Measurements from ENCODE around the gene SF3A1.

The SF3A1 gene

DNA sequence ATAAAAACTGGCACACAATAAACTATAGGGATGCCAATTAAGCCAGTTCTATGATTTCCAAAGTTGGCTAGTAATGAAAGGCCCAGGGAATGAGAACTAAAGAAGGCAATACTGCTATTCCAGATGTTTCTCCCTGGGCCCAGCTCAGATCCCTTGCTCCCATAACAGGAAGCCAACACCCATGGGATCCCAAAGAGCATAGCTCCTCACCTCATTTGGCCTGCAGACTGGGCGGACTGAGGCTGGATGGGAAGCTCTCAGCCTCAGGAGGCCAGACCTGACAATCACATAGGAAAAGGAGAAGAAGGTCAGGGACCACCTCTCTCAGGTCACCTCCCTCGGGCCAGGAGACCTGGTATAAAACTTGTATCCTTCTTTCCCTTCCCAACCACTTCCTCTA, 35.2 kb downstream of the SF3A1 start:
- DNase-seq: no peak

DNA sequence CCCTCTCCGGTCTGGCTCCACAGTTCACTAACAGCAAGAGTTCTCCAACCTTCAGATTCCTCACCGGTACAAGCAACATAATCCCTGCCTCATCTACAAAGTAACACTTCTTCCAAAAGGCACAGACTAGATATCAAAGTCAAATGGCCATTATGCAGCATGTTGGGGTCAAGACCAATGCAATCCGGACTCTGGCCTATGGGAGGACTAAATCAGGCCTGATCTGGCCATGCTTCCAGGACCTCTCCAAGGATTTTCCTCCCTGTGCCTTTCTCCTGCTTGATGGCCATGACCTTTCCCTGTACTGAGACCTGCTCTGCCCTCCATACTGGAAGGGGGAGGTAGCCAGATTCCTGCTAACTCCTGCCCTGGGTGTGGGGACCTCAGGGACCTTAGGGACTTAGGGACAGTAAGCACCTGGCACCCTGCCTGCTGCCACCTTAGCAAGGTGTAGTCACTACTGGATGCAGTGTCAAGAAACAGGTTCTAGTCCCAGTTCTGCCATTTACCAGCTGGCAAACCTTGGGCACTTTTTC, 36.6 kb downstream of the SF3A1 start:
- DNase-seq: no peak

DNA sequence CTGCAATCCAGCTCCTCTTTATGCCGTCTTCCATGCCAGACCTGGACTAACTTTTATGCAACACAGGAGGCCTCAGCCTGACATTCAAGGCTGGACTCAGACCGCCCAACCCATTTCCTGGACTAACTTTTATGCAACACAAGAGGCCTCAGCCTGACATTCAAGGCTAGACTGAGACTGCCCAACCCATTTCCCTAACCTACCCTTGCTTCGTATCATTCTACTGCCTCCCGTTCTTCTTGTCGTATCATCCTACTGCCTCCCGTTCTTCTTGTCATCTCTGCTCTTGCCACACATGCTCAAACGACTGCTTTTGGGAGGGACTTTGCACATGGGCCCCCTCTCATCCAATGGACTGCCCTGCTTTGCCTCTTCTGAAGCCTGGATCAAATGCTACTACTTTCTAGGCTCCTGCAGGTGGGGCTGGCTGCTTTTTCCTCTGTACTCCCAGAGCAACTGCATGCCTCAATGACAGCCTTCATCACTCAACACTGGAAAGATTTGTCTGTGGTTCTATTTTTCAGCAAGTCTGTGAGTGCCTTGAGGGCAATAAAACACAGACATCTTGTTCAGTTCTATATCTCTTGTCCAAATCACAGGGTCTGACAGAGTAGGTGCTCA, 37.8 kb downstream of the SF3A1 start:
- no peak for DNase-seq

DNA sequence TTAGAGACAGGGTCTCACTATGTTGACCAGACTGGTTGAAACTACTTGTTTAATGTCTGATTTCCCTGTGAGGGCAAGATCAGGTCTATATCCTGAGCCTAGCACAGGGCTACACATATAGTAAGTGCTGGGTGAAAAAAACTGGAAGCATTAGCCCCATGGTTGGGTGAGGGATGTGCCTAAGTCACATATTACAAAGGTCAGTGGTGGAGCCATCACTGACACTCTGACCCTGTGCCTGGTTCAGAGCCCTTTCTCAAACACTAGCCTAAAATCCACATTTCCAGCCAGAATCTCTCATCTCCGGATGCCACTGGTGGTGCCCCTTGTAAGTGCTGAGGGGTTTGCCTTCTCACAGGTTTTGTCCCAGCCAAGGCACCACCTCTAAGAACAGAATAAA, 38.9 kb downstream of the SF3A1 start:
- DNase-seq: no peak

DNA sequence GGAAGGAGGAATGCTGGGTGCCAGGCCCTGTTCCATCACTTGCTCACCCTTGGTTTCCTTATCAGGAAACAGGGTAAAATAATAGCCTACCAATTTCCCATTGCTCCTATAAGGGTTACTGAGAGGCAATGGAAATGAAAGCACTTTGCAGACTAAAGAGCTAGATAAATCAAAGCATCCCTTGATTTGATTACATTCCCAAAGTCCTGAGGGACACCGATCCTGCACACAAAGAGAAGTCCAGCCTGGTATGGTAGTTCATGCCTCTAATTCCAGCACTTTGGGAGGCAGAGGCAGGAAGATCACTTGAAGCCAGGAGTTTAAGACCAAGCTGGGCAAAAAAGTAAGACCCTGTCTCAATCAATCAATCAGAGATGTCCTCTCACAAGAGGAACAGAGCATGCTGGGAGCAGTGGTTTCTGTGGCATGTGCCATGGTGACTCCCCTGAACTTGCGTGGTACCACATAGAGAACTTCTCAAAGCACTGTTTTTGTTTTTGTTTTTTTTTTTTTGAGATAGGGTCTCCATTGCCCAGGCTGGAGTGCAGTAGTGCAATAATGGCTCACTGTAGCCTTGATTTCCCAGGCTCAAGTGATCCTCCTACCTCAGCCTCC, 40.6 kb downstream of the SF3A1 start:
- DNase-seq: no peak

DNA sequence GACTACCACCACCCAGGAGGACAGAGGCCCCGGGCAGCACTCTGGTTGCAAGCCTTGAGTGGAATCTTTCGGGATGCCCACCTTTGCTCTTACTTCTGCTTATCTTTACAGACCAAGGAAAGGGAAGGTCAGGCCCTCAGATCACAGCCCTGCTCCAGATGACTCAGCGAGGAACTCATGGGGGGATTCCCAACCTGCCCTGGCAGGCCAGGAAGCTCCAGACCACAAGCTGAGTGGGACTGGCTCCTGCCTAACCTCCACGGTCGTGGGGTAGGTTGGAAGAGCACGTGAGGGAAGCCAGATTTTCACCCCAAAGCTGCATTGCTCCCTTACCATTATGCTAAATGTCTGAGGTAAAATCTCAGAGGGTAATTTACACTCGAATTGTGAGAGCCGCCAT, 41.8 kb downstream of the SF3A1 start:
- DNase-seq: peak; percentile 26

DNA sequence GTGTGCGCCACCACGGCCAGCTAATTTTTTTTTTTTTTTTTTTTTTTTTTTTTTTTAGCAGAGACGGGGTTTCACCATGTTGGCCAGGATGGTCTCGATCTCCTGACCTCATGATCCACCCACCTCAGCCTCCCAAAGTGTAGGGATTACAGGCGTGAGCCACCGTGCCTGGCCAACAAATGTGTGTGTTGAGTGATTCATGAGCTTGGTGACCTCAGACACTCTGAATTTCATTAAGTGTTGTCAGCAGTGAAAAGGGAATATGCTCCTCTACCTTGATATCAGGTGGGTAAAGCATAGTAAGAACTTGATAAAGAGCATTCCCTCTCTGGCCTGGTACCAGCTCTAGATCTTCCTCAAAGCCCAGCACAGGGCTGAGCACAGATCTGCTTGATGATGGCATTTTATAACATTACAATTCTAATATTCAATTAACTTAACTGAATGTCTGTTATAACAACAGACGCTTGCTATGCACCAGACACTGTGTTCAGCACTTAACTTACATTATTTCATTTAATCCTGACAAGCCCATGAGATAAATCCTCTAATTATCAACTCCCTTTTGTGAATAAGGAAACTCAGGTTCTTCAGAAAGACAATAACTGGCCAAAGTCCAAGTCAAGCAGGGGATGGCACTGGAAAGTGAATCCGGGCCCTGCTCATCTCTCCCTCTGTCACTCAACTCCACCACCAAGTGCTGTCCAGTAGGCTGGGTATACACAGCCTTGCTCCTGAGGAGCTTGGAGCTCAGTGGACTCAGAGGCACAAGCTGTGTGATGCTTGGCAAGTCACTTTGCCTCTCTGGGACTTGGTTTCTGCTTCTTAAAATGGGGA, 42.9 kb downstream of the SF3A1 start:
- DNase-seq: no peak

DNA sequence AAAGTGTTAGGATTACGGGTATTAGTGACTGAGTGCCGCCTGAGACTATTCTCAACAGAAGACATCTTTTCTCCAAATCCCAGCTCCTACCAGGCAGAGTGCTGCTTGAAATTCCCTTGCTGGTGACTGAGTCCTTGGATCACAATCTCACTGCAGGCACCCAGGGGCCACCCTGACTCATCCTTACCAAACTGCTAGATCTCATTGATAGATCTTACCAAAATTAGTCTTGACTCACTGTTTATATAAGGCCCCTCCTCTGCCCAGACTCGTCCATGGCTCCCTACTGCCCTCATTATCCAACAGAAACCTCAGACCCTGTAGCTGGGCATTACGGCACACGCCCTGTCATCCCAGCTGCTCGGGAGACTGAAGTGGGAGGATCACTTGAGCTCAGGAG, 44.6 kb downstream of the SF3A1 start:
- no peak for DNase-seq

DNA sequence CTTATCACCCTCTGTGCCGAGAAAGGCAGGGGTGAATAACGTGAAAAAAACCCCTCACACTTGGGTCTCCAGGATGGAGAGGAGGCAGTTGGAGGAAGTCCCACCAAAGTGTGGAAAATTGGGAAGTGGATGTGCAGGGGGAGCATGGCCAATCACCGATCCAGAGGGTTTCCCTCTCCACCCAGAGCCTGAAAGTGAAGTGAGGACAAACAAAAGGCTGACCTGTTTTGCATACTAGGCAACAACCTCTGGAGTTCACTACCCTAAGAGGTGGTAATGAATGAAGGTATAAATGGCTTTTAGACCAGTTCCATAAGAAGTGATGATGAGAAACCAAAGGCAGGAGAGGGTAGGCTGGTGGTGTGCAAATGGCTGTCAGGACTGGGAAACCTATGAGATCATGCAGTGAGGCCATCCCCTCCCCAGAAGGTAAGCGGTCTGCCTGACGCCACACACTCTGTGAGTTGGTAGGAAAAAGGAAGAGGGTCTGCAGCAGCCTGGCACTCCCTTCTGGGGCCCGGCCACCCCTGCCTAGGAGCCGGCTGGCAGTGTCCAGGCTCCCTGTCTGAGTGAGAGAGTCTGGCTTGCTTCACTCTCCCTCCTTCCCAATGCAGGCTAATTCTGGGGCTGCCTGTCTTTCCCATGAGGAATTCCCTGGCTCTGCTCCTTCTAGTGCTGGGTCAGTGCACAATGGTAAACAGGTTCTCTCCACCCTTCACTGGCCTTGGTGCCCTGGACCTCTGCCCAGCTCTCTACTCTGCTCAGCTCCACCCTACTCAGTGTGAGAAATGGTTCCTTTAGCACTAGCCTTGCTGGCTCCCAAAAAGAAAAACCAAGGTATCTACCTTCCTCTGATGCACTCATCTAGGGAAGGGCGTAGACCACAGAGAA, 45.6 kb downstream of the SF3A1 start:
- DNase-seq: no peak

DNA sequence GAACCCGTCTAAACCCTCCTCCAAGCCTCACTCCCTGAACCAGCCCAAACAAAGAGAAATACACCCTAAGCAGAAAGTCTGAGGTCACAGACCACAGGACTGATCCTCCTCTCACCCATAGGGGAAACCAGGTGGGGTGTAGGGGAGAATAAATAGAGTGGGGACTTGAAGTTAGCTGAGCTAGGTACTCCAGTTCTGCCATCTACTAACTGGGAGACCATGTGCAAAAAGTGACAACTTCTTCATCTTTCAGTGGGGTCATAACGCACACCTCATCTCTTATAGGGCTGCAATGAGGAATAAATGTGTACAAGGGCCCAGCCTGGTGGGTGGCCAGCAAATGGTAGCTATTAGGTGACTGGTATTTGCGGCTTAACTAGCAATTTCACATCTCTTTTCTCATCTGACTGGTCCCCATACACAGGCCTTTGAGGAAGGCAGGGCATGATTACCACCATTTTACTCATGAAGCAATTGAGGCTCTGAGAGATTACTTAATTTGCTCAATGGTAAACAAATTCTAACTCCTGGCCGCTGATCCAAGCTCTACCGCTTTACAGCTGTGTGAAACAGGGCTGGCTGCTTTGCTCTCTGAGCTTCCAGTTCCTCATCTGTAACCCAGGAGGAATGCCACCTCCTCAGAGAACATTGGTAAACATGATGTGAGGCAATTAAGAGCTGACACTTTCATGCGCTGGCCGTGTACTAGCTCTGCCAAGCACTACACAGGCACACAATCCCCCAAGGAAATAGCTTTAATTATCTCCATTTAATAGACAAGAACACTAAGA, 46.5 kb downstream of the SF3A1 start:
- DNase-seq: no peak

DNA sequence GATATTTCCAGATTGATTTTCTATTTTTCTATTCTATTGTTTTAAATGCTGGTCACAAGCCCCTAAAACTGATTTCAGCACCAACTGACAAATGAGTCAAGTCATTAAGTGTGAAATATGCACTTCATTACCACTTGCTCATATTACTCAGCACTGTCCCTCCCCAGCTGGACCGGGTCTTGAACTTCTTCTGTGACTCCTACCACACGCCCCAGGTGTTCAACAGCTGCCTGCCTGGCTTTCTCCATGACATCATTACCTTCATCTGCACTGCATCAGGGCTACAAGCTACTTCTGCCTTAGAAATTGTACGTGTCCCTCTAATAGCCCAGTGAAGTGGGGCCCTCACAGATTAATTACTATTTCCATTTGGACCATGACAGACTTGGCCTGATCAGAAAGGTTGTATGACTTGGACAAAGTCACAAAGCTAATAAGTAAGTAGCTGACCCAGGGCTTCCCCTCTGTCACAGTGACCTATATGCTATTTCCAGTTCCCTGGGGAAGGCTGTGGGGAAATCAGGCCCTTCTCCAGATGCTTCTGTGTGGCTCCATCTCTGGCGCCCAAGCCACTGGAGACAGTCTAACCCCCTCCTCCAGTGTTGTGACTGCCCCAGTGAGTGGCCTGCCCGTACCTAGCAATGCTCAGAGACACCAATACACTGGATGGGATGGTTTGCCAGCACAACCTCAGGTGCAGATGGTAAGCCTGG, 48.0 kb downstream of the SF3A1 start:
- DNase-seq: no peak

DNA sequence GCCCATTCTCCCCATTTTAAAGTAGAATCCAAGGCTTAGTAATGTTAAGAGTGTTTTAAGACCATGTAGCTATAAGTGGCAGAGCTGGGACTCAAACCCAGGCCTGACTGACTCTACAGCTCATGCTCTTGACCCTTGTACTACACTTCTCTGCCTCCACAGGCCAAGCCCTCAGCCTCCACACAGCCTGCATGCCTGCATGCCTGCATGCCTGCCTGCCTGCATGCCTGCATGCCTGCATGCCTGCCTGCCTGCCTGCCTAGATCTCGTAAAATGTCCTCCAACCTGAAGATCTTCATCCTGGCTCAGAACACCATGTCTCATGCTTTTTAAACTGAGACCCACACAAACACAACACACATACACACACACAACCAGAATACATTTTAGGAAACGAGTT, 48.6 kb downstream of the SF3A1 start:
- DNase-seq: no peak

DNA sequence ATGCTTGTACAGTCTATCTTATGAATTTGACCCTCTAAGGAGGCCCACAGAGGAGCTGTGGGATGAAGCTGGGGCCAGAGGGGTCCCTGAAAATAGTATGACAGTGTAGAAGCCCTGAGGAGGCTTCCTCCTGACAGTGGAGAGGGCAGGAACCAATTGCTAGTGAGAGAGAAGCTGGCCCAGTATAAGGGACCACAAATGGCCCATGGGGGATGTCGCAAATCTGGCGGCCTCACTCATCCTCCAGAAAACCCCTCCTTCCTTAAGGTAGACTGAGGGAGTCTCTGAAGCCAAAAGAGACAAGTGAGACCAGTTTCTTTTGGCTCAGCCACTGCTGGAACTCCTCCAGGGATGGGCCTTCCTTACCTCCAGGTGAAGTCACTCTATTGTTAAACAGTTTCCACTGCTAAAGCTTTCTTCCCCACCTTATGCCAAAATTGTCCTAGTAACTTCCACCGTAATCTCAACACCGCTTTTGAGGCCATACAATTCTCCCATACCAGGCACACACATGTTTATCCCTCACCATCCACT, 49.6 kb downstream of the SF3A1 start:
- no peak for DNase-seq

DNA sequence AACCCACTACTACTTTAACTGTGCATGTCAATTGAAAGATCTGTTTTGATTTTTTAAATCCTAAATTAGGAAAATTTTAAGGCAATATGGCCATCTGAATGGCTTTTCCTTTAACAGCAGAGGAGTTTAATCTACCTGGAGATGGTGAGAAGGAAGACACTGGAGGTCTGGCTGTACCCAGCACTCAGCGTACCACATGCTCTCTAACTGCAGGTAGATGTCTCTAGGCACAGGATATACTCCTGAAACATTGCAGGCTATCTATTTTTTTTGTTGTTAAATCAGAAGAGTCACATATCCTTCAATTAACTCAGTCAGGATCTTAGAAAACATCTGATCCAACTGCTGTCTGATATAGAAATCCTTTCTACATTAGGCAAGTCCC, 50.1 kb downstream of the SF3A1 start:
- DNase-seq: no peak

DNA sequence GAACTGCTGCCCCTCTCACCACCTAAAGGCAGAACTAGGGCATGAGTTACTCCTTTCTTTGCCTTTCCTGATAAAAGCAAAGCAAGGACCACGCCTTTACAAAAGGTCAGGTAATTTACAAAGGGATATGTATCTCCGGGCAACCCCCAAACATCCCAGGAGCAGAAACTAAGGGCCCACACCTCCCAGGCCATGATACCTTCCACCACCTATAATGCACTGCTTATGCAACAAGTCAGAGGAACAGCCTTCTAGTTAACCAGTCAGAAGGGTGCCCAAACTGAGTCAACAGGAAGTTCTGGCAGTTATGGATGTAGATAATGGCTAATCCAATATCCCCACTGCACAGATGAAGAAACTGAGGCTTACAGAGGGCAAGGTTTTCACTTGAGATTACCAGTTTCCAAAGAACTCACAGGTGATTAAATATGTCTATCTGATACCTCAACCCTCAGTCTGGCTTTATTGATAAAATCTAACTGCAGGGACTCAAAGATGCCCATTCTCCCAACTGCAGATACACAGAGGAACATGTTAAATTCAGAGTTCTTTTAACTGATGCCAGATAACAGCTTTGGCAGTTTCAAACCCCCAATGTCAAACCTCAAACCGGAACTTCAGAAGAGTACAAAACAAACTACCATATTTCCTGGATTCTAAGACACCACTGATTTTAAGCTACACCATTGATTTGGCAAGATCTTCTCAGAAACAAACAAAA, 50.6 kb downstream of the SF3A1 start:
- no peak for DNase-seq

DNA sequence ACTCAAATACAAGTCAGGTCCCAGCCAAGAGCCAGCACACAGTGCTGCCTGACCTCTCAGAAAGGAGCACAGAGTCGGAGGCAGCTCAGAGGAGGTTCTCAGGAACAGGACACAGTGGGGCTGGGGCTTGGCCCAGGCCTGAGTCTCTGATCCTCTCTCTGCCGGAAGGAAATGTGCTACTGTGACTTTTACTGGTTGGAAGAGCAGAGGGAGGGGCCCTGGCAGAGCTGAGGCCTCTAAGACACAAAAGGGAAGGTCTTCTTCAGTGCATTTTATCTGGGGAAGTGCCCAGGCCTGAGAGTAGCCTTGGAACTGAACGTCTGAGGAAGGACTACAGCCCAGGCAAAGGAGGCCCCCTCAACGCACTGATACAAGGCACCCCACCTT, 51.2 kb downstream of the SF3A1 start:
- DNase-seq: peak; percentile 22

DNA sequence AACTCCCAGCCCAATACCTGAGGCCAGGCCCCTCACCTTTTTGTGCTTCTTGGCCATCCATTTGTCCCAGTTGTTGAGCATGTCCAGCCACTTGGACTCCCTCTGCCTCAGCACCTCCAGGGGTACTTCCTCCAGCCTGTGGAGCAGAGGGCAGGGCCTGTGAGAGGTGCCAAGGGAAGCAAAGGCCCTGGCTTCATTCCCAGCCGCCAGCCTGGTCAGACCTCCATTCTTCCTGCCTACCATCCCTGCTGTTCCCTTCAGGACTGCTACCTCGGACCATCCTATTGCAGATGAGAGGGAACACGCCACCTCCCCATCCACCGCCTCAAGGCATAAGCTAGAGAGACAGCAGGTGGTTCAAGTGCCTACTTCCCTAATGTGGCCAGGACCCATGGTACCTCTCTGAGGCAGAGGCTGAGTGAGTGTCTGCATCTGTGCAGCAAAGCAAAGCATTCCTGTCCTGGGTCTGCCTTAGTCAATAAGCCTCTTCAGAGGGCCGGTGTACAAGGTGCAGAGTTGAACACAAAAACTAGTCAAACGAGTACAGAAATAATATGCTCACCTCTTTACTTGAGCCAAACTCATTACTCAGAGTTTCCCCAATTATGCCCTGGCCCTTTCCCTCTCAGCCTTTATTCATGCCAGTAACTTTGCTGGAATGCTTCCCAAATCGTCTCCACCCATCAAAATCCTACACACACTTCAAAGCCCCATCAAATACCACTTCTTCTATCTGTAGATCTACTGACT, 52.0 kb downstream of the SF3A1 start:
- DNase-seq: no peak

DNA sequence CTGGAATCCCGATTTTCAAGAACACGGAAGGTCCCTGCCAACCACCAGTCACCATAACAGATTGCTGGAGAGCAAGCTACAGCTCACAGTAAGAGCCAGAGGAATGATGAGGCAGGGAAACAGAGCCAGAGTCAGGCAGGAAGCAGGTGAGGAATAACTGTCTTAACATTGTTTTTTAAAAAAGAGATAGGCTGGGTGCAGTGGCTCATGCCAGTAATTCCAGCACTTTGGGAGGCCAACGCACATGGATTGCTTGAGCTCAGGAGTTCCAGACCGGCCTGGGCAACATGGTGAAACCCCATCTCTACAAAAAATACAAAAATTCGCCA, 53.9 kb downstream of the SF3A1 start:
- DNase-seq: no peak

DNA sequence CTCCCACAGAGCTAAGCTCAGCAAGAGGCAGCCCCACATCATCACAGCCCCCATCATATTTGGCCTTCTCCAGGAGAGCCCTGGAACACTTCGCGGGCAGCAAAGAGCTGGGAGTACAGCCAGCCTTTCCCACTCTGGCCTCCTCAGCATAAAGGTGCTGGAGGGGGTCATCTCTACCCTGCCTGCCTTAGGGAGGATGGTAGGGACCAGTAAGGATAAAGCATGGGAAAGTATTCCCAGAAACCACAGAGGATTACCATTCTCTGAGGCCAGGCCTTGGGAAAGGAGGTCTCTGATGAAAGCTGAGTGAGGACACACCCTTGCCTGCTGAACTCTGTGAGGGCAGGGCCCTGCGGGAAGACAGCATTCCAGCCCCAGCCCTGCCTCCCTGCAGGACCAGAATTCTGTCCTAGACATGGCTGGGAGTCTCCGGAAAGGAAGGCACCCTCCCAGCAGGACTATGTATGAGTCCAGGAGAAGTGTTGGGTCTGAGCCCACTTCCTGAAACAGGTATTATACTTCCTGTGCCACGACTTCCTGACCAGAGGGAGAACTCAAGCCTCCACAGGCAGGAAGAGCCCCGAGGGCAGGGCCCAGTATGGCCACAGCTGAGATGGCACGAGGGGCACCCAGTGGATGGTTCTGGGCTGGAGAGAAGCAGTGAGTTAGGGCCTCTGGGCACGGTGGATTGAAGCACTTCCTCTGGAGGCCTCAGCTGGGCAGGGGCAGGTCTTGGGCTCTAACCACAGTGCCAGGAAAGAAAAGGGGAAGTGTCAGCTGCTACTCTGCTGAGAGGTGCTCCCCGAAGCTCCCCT, 54.5 kb downstream of the SF3A1 start:
- DNase-seq: no peak

Measured in activated CD4-positive, alpha-beta T cell treated with anti-CD3 and anti-CD28 coated beads for 1 hour (primary cell).